K562 (cell line): ENCODE data around the gene SH2D3A. TPM values are rescaled to one million over a fixed set of nuclear protein-coding genes. Genes with fewer than 3 reads are reported as not detected.

Experiments
- ATAC-seq: fragments of 200-7000 bp; cut with Tn5 transposase; 3 replicates; pipeline ENCODE4 v1.9.1; 2020; ENCODE audit warnings: moderate library complexity
- BruUV-seq: library from RNA; stranded (reverse); fragments of 400-500 nt; replicated peaks from 2 replicates; lab custom pipeline; 2021; lab: Mats Ljungman, UMichigan
- CTCF ChIA-PET: fragments of 300-600 bp; formaldehyde crosslinking; extraction: SDS; loops from one replicate; lab custom pipeline; 2021; ENCODE audit warnings: low intra/inter-chr PET ratio; lab: Yijun Ruan, JAX
- POLR2A ChIA-PET: fragments of 300-600, 350-650 bp; sonication (Branson Sonifier 250); formaldehyde crosslinking; extraction: SDS; loops from one replicate; lab custom pipeline; 2021; ENCODE audit warnings: antibody characterized with exemption, inconsistent platforms; lab: Yijun Ruan, JAX
- DNase-seq, 4 experiments: peaks; one replicate each; pipeline versions ENCODE4 v3.0.0 to v3.0.0-alpha.2; 2011 to 2018; ENCODE audit warnings: low spot score in 3 of 4, mixed read lengths in 3 of 4; ENCODE audit errors: extremely low read depth in 1 of 4
- FAIRE-seq: peaks from 2 replicates; lab custom pipeline; 2011; peaks lifted over from hg19 to GRCh38; lab: Jason Lieb, UNC
- H2AFZ ChIP-seq: 2 replicates; pipeline ENCODE4 v1.6.0; 2011; ENCODE audit warnings: low read depth, low read length, control low read depth, inconsistent platforms
- H3K27ac ChIP-seq: fragments of 200-600 bp; 3 replicates; pipeline ENCODE4 v1.8.0; 2011; ENCODE audit warnings: low read depth, mild to moderate bottlenecking, control low read depth, inconsistent platforms, low read length, moderate library complexity, mixed read lengths; ENCODE audit errors: extremely low read depth
- H3K27me3 ChIP-seq, 2 experiments: fragments of 300-600 bp in 1 of 2; 2 replicates in 1 of 2; 3 replicates in 1 of 2; pipeline versions ENCODE4 v1.6.0 to v1.8.0; 2011; ENCODE audit warnings: inconsistent platforms in 2 of 2, low read length in 2 of 2, mild to moderate bottlenecking in 1 of 2, mixed read lengths in 1 of 2, moderate library complexity in 1 of 2; ENCODE audit not compliant: control insufficient read depth in 2 of 2, insufficient read depth in 2 of 2
- H3K36me3 ChIP-seq: fragments of 300-600 bp; 3 replicates; pipeline ENCODE4 v1.8.0; 2011; ENCODE audit warnings: mild to moderate bottlenecking, low read length, inconsistent platforms; ENCODE audit not compliant: control insufficient read depth, insufficient read depth
- H3K4me1 ChIP-seq, 2 experiments: fragments of 200-600 bp in 1 of 2; replicated peaks in 1 of 2; 2 replicates in 1 of 2; 3 replicates in 1 of 2; pipeline versions ENCODE4 v1.5.1 to v1.8.0; 2011; ENCODE audit warnings: inconsistent platforms in 2 of 2, low read length in 2 of 2, mild to moderate bottlenecking in 1 of 2, mixed read lengths in 1 of 2, moderate library complexity in 1 of 2; ENCODE audit not compliant: control insufficient read depth in 2 of 2, insufficient read depth in 2 of 2
- H3K4me2 ChIP-seq: 2 replicates; pipeline ENCODE4 v1.6.1; 2011; ENCODE audit warnings: low read length, control low read depth, inconsistent platforms, mixed read lengths; ENCODE audit not compliant: insufficient read depth
- H3K4me3 ChIP-seq: fragments of 200-600 bp; sonication (generic), shearing (Covaris generic); 2 replicates; pipeline ENCODE4 v1.5.1; 2016; ENCODE audit warnings: control low read depth, inconsistent platforms
- H3K79me2 ChIP-seq: fragments of 200-600 bp; 3 replicates; pipeline ENCODE4 v1.8.0; 2011; ENCODE audit warnings: low read length, inconsistent platforms; ENCODE audit not compliant: control insufficient read depth, insufficient read depth
- H3K9ac ChIP-seq, 2 experiments: 2 replicates each; pipeline versions ENCODE4 v1.6.0 to v1.6.1; 2011; ENCODE audit warnings: low read depth in 2 of 2, low read length in 2 of 2, control low read depth in 1 of 2, inconsistent platforms in 1 of 2, mild to moderate bottlenecking in 1 of 2, mixed read lengths in 1 of 2; ENCODE audit not compliant: insufficient read depth in 1 of 2
- H3K9me1 ChIP-seq: one replicate; pipeline ENCODE4 v1.6.0; 2011; ENCODE audit warnings: inconsistent platforms, mild to moderate bottlenecking, low read length, moderate library complexity; ENCODE audit not compliant: control insufficient read depth, insufficient read depth
- H3K9me3 ChIP-seq: replicated peaks from 2 replicates; pipeline ENCODE4 v1.5.1; 2011; ENCODE audit warnings: low read depth, low read length, inconsistent platforms; ENCODE audit not compliant: control insufficient read depth, insufficient read depth
- H4K20me1 ChIP-seq: replicated peaks from 2 replicates; pipeline ENCODE4 v1.6.1; 2011; ENCODE audit warnings: low read length, inconsistent platforms, mixed read lengths; ENCODE audit not compliant: control insufficient read depth, insufficient read depth
- BRD9 ChIP-seq: fragments of 450-650 bp; IDR thresholded peaks from 2 replicates; pipeline ENCODE4 v1.6.1; 2018; ENCODE audit warnings: low read depth; ENCODE audit not compliant: partially characterized antibody
- CAMTA2 ChIP-seq: fragments of 250-450 bp; sonication (Bioruptor Pico); conservative IDR thresholded peaks from 2 replicates; pipeline ENCODE4 v1.5.1; 2022
- CEBPB ChIP-seq: fragments of 450-650 bp; IDR thresholded peaks from 2 replicates; pipeline ENCODE4 v1.6.1; 2016; ENCODE audit warnings: missing genetic modification characterization, missing compliant biosample characterization
- DMBX1 ChIP-seq: fragments of 250-450 bp; sonication (Bioruptor Pico); IDR thresholded peaks from 2 replicates; pipeline ENCODE4 v1.8.0; 2022; ENCODE audit warnings: inconsistent platforms, mild to moderate bottlenecking, moderate library complexity, borderline replicate concordance
- GABPB2 ChIP-seq: fragments of 250-450 bp; sonication (Bioruptor Pico); conservative IDR thresholded peaks from 2 replicates; pipeline ENCODE4 v1.5.1; 2021; ENCODE audit warnings: mild to moderate bottlenecking
- MEF2D ChIP-seq: conservative IDR thresholded peaks from 2 replicates; pipeline ENCODE4 v1.6.1; 2016; ENCODE audit warnings: low read depth, missing genetic modification characterization, missing compliant biosample characterization
- NCOA2 ChIP-seq, 2 experiments: fragments of 450-650 bp; IDR thresholded peaks; 2 replicates each; pipeline ENCODE4 v1.6.1; 2018; ENCODE audit warnings: mild to moderate bottlenecking in 2 of 2, moderate library complexity in 1 of 2; ENCODE audit not compliant: partially characterized antibody in 2 of 2
- SMARCA5 ChIP-seq: fragments of 450-650 bp; IDR thresholded peaks from 2 replicates; pipeline ENCODE4 v1.6.1; 2016
- SMARCB1 ChIP-seq: IDR thresholded peaks from 2 replicates; pipeline ENCODE4 v1.6.1; 2011; ENCODE audit warnings: improper control_type of control experiment, low read depth; ENCODE audit not compliant: insufficient read length
- YY1 ChIP-seq, 3 experiments: IDR thresholded peaks; 2 replicates each; pipeline ENCODE4 v1.6.1; 2011; ENCODE audit warnings: low read length in 2 of 3, mild to moderate bottlenecking in 2 of 3, moderate library complexity in 2 of 3, borderline replicate concordance in 1 of 3, control low read depth in 1 of 3, low read depth in 1 of 3; ENCODE audit not compliant: insufficient read depth in 3 of 3, insufficient replicate concordance in 2 of 3, control insufficient read depth in 1 of 3, insufficient read length in 1 of 3; ENCODE audit errors: extremely low read depth in 1 of 3
- ZNF77 ChIP-seq: fragments of 250-450 bp; sonication (Bioruptor Pico); IDR thresholded peaks from 2 replicates; pipeline ENCODE4 v1.5.0; 2020
- WGBS: fragments of 100-300 bp; shearing (Covaris generic); methylation state at CpG from one replicate; pipeline ENCODE4 v1.1.6; 2016; ENCODE audit warnings: low coverage, mixed read lengths; ENCODE audit not compliant: insufficient coverage; ENCODE audit errors: missing lambda C conversion rate; 5-methylcytosine and 5-hydroxymethylcytosine counted together
- in situ Hi-C: fragments of 300-500 bp; cut with MboI; formaldehyde crosslinking; loops from 4 replicates; pipeline ENCODE4 v1.15.0; 2018; ENCODE audit warnings: inconsistent platforms, mixed read lengths
- intact Hi-C: fragments of 100-400 bp; cut with micrococcal nuclease; formaldehyde crosslinking; loops from 2 replicates; pipeline ENCODE4 v1.14.2; 2022
- polyA plus RNA-seq, 8 experiments: library from polyadenylated mRNA; depleted of rRNA in 4 of 8; stranded (reverse) in 5 of 8; unstranded in 3 of 8; fragments of >200 nt; fragmentation: Nextera tagmentation in 2 of 8; fragmentation: Illumina TruSeq in 1 of 8; extraction: Ambion mirVana in 2 of 8; extraction: Trizol in 1 of 8; gene quantifications; 2 replicates each; pipeline versions ENCODE4 v1.2.1 to v1.2.3, GENCODE V29; 2011 to 2014; ENCODE audit warnings: inconsistent platforms in 1 of 8, missing spikeins in 1 of 8
- total RNA-seq, 7 experiments: library from RNA; depleted of rRNA in 6 of 7; stranded (reverse); fragments of >200 nt in 6 of 7; fragmentation: Illumina TruSeq in 2 of 7; extraction: Trizol in 2 of 7; gene quantifications; 2 replicates each; pipeline versions ENCODE4 v1.2.1 to v1.2.3, GENCODE V29; 2011 to 2021; ENCODE audit warnings: low replicate concordance in 1 of 7
- TF ChIP-seq, protein P1 (sequence below): sonication (generic); formaldehyde crosslinking; IDR thresholded peaks from 2 replicates; pipeline ENCODE4 v1.8.1; 2023; ENCODE audit warnings: mild to moderate bottlenecking, missing genetic modification reagents, moderate library complexity

Gene SH2D3A
- total and polyA plus RNA-seq, 9 of the 15 experiments (the other 6 are each of a cell fraction or from before 2014, with no cell fraction given): 0.75 to 26.3 (median 8.9) TPM

DNA sequence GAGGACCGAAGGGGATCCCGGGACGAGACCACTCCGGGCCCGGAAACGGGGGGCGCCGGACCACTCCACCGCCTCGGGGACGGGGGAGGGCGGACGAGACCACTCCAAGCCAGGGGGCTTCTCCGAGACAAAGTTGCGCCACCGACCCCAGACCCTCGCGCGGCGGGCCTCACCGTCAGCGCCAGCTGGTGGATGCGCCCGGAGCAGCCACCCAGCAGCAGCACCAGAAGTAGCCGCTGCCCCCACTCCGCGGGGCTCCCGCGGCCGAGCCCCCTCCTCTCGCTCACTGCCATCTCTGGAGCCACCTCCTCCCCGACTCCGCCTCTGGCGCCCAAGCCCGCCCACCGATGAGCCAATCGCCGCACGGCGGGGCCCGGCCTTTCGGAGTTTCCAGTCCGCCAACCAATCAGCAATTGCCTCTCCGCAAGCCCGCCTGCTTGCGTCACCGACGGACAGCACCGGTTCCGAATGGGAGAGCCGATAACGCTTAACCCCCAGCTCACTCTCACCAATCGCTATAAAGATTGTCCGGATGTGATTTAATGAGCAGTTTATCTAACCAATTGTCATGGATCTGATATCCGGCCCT lies 29.9 kb downstream of the SH2D3A start, which contains the start of gene GPR108:
Gene GPR108 (minus strand): TSS at position 297 of the 589 bp plus-strand sequence. CDS start 4 bp downstream, at position 293.
- in situ Hi-C loops: no loop called here
- ChIA-PET CTCF (interaction anchor here (2.8 kb wide), 1 partner anchor 126 kb away, joined by 16 read pairs; no protein-coding TSS in a partner anchor), POLR2A (interaction anchor here (0.7 to 1.9 kb wide), 14 partner anchors 9 to 361 kb away, joined by 3 to 7 read pairs (median 3); partner anchors contain the start of gene TNFSF9)
- ATAC-seq (peak; percentile 84), FAIRE-seq (no peak), DNase-seq (peak; percentile 92 to 100 (median 96))
- no peaks in the 10 kb centered on the region for H3K9me3 ChIP-seq
- no peaks in the 10 kb centered on the region for H3K27me3 ChIP-seq
- peaks cover 46 to 70% of the 10 kb centered on the region in 2 experiments for H3K4me1 ChIP-seq
- BruUV-seq: no TSS peak
- peak within 1 kb of the TSS; percentile 92 for H3K4me2 ChIP-seq
- intact Hi-C loops: loop anchor here (1.0 to 10.0 kb wide), 5 partner anchors 16 to 223 kb away; partner anchors contain the start of gene VAV1
- under 1% methylated on average over 36 of the region's 55 CpGs for WGBS
- no peaks in the 10 kb centered on the region for H3K9me1 ChIP-seq
- no peaks in the 10 kb centered on the region for H4K20me1 ChIP-seq
- peaks cover 44% of the 10 kb centered on the region for H3K79me2 ChIP-seq
- peak within 1 kb of the TSS; percentile 88 for H2AFZ ChIP-seq
- H3K9ac ChIP-seq: peak within 1 kb of the TSS; percentile 84 to 93
- peak within 1 kb of the TSS; percentile 62 for H3K4me3 ChIP-seq
- H3K27ac ChIP-seq: peak within 1 kb of the TSS; percentile 91
- H3K36me3 ChIP-seq: peaks cover 17% of the 10 kb centered on the region; the same call in 1 of the 3 replicates
- TF ChIP-seq SMARCA5: no peak
- TF ChIP-seq DMBX1 (CRISPR knock-in tag): no peak
- no peak for TF ChIP-seq BRD9
- no peak for TF ChIP-seq SMARCB1
- TF ChIP-seq MEF2D: no peak
- no peak for TF ChIP-seq GABPB2
- TF ChIP-seq, protein P1, sequence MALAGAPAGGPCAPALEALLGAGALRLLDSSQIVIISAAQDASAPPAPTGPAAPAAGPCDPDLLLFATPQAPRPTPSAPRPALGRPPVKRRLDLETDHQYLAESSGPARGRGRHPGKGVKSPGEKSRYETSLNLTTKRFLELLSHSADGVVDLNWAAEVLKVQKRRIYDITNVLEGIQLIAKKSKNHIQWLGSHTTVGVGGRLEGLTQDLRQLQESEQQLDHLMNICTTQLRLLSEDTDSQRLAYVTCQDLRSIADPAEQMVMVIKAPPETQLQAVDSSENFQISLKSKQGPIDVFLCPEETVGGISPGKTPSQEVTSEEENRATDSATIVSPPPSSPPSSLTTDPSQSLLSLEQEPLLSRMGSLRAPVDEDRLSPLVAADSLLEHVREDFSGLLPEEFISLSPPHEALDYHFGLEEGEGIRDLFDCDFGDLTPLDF (CRISPR knock-in tag): no peak
- peak; percentile 83 for TF ChIP-seq CEBPB (tag)
- TF ChIP-seq YY1 (IDR thresholded peaks at IDR 0.05; ENCODE audit: borderline replicate concordance in 1 of 3, control insufficient read depth in 1 of 3, extremely low read depth in 1 of 3, insufficient read depth in 3 of 3, insufficient read length in 1 of 3, insufficient replicate concordance in 2 of 3, low read depth in 1 of 3, low read length in 2 of 3): peak in 1 of 3 experiments; percentile 41
- no peak for TF ChIP-seq NCOA2 (IDR thresholded peaks at IDR 0.05; ENCODE audit: partially characterized antibody in 2 of 2)
- peak; percentile 64; the same call in 1 of the 2 replicates for TF ChIP-seq CAMTA2
- TF ChIP-seq ZNF77 (CRISPR knock-in tag): no peak
